GM12874 (cell line): Measurements from ENCODE around the gene C2CD4C.

Experiments
- TF ChIP-seq, protein P1 (sequence below): IDR thresholded peaks from 2 replicates; pipeline ENCODE4 v1.5.1; 2011; ENCODE audit warnings: low read depth, mild to moderate bottlenecking, control low read depth, low read length, moderate library complexity; ENCODE audit not compliant: insufficient read depth

Gene C2CD4C

DNA sequence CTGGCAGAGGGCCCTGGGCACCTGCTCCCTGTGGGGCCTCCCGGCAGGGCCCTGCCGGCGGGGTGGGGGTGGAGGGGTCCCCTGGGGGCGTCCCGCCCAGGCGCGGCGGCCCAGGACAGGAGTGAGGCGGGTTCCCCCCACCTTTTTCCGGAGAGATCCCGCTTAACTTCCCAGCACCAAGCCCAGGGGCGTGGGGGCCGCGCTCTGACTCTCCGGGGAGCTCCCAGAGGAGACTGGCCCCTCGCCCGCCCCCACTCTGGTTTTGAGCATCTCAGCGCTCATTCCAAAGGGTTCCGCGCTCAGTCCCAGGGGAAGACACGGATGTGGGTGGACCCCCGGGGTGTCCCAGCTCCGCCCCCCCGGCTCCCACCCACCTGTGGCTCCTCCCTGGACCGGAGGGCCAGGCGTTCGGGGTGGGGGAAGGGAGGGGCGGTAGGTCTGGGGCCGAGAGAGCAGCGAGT, 476 bp downstream of the C2CD4C start:
- TF ChIP-seq, protein P1, sequence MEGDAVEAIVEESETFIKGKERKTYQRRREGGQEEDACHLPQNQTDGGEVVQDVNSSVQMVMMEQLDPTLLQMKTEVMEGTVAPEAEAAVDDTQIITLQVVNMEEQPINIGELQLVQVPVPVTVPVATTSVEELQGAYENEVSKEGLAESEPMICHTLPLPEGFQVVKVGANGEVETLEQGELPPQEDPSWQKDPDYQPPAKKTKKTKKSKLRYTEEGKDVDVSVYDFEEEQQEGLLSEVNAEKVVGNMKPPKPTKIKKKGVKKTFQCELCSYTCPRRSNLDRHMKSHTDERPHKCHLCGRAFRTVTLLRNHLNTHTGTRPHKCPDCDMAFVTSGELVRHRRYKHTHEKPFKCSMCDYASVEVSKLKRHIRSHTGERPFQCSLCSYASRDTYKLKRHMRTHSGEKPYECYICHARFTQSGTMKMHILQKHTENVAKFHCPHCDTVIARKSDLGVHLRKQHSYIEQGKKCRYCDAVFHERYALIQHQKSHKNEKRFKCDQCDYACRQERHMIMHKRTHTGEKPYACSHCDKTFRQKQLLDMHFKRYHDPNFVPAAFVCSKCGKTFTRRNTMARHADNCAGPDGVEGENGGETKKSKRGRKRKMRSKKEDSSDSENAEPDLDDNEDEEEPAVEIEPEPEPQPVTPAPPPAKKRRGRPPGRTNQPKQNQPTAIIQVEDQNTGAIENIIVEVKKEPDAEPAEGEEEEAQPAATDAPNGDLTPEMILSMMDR: no peak

DNA sequence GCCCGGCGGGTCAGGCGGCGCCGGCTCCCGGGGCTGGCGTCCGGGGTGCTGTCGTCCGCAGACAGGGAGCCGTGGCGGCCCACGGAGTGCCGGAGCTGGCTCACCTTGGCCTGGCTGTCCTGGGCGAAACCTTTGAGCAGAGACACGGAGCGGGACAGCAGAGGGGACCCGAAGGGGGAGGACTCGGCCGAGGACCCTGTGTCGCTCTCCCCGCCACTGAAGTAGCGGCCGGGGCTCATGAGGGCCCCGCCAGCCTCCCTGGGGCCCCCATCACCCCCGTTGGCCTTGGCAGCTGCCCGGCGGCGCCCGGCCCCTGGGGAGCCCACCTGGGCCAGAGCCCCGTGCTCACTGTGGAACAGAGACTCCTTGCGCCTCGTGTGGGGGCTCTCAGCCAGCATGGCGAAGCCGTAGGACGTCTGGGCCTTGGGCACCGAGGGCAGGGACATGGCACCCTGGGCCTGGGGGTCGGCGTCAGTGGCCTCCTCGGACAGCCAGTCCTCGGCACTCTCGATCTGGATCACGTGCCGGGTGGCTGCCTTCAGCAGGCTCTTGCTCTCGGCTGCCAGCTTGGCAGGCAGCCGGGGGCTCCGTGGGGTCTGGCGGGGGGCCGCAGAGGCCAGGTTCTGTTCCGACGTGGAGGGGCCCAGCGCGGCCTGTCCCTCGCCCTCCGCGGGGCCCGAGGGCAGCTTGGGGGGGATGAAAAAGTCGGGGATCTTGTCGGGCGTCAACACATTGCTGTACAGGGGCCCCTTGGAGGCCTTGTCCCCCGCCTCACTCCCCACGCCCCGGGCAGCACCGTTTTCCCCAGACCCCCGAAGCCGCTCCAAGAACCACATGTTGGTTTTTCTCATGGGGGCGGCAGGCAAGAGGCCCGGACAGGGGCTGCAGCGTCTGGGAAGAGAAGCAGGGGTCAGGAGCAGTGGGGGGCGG, 1.2 kb downstream of the C2CD4C start:
- TF ChIP-seq, protein P1: no peak

DNA sequence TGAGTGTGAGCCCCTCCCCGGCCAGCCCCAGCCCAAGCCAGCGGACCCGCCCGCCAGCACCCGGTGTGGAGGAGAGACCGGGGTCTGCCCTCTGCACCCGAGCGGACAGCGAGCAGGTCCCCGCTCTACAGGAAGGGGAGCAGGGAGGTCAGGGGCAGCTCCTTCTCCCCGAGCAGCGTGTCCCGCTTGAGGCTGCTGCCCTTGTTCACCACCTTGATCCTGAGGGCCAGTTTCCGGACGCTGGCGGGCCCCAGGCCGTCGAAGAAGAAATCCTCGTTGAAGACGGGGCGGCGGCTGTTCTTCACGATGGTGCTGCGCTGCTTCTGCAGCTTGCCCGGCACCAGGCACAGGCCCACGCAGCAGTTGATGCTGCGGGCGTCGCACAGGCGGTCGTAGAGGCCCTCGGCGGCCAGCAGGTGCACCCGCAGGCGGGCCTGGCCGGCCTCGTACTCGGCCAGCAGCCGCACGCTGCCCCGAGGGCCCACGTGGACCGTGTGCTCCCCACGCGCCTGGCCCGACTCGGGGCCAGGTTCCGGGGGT, 1.9 kb downstream of the C2CD4C start:
- TF ChIP-seq, protein P1: no peak

DNA sequence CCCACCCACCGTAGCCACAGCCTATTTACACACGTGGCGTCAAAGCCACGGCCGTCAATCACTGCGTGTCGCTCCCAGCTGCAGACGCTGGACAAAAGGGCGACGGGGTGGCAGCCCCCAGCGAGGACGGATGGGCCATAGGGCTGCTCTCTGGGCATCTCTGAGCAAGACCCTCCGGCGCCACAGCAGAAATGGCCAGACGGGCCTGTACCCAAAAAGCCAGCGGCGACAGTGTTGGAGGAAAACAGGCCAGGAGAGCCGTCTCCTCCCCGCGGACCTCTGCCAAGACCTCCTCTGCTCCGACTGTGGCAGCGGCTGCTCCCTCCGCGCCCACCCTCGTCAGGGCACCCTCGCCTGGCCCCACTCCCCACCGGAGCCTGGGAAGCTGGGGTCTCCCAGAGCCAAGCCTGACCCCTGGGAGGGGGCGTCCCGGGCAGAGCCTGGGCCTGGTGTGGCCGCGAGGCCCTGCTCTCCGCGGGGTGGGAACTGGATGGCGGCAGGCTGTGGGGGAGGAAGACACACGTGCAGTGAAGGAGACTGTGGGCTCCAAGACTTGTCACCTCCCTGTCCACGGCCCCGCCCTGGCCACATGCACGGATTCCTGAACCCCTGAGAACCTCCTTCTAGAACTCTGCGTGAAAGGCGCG, 2.7 kb downstream of the C2CD4C start:
- TF ChIP-seq, protein P1: no peak

DNA sequence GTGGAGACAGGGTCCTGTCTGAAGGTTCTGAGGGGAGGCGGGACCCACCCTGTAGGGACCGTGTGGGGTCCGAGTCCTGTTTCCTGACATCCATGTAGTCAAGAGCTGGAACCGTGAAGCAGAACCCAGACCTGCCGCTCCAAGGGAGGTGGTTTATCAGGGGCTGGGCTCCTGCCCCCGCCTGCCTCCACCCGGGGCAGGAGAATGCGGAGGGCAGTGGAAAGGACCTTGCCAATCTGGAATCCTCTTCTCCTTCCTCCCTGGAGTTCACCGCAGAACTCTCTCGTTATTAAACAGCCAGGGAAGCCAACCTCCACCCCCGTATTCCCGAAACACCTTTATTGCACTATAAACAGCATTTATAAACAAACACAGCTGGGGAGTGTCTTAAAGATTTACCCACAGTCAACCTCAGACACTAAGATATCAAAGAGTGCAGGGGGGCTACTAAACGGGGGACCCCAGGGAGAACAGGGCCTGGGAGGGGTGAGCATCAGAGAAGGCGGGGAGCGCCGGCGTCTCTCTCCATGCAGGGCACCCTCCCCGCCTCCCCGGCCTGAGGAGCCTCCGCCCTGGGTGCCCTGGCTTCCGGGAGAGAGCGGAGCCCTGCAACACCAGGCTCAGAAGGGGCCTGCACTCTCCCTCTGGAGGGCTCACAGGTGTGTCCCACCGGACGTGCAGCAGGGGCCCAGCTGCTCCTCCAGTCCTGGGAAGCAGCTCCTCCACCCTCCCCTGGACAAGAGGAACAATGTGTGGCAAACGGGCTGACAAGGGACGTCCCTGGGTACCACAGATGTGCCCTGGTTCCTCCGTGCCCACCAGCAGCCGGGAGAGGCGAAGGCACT, 3.6 kb downstream of the C2CD4C start:
- TF ChIP-seq, protein P1: no peak

DNA sequence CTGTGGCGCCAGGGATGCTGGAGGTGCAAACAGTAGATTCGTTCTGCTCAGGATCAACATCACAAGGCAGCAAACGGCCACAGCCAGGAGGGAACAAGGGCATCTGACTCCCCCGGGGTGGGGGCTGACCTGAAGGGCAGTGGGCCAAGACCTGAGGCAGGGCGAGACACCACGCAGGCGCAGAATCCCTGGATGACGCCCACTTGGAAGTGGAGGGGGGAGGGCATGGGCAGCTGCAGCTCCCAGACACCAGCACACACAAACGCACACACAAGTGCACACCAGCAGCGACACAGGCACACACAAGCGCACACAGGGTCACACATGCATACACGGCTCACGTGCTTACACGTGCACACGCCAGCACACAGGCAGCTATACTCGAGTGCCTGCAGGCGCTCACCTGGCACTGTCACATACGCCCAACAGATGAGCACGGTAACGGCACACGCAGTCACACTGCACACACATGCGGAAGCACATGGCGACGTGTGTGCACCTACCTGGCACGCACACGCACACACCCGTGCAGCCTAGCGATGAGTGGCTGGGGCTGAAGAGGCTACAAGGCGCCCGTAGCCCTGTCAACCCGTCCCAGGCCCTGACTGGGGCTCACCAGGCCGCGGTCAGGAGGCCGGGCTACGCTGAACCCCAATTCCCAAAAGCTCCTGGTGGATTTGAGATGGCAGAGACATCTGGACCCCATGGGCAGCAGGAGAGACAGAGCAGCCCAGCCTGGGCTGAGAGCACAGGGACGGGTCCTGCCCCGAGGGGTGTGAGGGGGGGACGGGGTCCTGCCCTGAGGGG, 5.5 kb downstream of the C2CD4C start:
- TF ChIP-seq, protein P1: no peak
